Colonic mucosa (tissue), 4 donors: ENCODE measurements around the gene THAP6. TPM values are rescaled to one million over a fixed set of nuclear protein-coding genes. Genes with fewer than 3 reads are reported as not detected.

Experiments
- DNase-seq: peaks from one replicate; pipeline ENCODE4 v3.0.0-alpha.2; 2020
- H3K27ac ChIP-seq: fragments of 200-600 bp; one replicate; pipeline ENCODE4 v1.8.0; 2021
- H3K27me3 ChIP-seq: fragments of 200-600 bp; one replicate; pipeline ENCODE4 v1.8.0; 2021
- H3K36me3 ChIP-seq: fragments of 200-600 bp; one replicate; pipeline ENCODE4 v1.8.0; 2021
- H3K4me1 ChIP-seq: fragments of 200-600 bp; one replicate; pipeline ENCODE4 v1.8.0; 2021; ENCODE audit warnings: mild to moderate bottlenecking
- H3K4me3 ChIP-seq: fragments of 200-600 bp; one replicate; pipeline ENCODE4 v1.8.0; 2021
- H3K9ac ChIP-seq, 2 donors: one replicate each; pipeline ENCODE4 v1.7.0; 2013; ENCODE audit warnings: control low read depth in 2 of 2, low read depth in 2 of 2, low read length in 2 of 2
- H3K9me3 ChIP-seq: fragments of 200-600 bp; one replicate; pipeline ENCODE4 v1.8.0; 2021
- CTCF ChIP-seq: fragments of 200-600 bp; IDR thresholded peaks from one replicate; pipeline ENCODE4 v1.8.0; 2022; ENCODE audit warnings: antibody characterized with exemption, mild to moderate bottlenecking
- intact Hi-C: fragments of 100-400 bp; cut with DNase I; formaldehyde crosslinking; loops from one replicate; pipeline ENCODE4 v1.14.1; 2022
- total RNA-seq, 2 donors: library from RNA; stranded (reverse); fragmentation: NEBNext Ultra II Directional in 1 of 2; extraction: Animal tissue kit (Norgen Biotek cat#: 25700) in 1 of 2; gene quantifications; one replicate each; pipeline ENCODE4 v1.2.1, GENCODE V29; 2021
- donor health status: healthy.
- donor health status: DM: no; HTN: no; CAD: no.
- donor health status: DM: no; HTN: no; CAD: no.

THAP6 gene
- total RNA-seq, 2 donors from 2014 or later = 11.0 to 13.2 TPM

GRCh38 chr4:75564023-75564422 is 49.8 kb downstream of the THAP6 start:
- Histone ChIP-seq H3K27ac (no peak overlapping the region), H3K4me3 (no peak overlapping the region), H3K9me3 (no peaks in the 10 kb centered on the region), H3K36me3 (no peaks in the 10 kb centered on the region), H3K27me3 (no peaks in the 10 kb centered on the region), H3K4me1 (no peaks in the 10 kb centered on the region), H3K9ac (no peak overlapping the region)
- no peak for DNase-seq
- intact Hi-C loops = no loop called here
- TF ChIP-seq CTCF = no peak

GRCh38 chr4:75565481-75565880 is 51.2 kb downstream of the THAP6 start:
- no peaks in the 10 kb centered on the region for H3K4me1 ChIP-seq
- no peak overlapping the region for H3K27ac ChIP-seq
- H3K9me3 ChIP-seq = no peaks in the 10 kb centered on the region
- no peaks in the 10 kb centered on the region for H3K27me3 ChIP-seq
- H3K36me3 ChIP-seq = no peaks in the 10 kb centered on the region
- no peak for TF ChIP-seq CTCF
- no peak for DNase-seq
- intact Hi-C loops = no loop called here
- H3K9ac ChIP-seq = no peak overlapping the region
- H3K4me3 ChIP-seq = no peak overlapping the region

- no peak for TF ChIP-seq CTCF
- Histone ChIP-seq H3K27me3 (no peaks in the 10 kb centered on the region), H3K27ac (no peak overlapping the region), H3K4me3 (no peak overlapping the region), H3K4me1 (no peaks in the 10 kb centered on the region), H3K9me3 (no peaks in the 10 kb centered on the region), H3K36me3 (no peaks in the 10 kb centered on the region), H3K9ac (no peak overlapping the region)
- intact Hi-C loops = no loop called here
- DNase-seq = no peak
Observed at GRCh38 chr4:75566911-75567310, 52.6 kb downstream of the THAP6 start.

- Histone ChIP-seq H3K36me3 (no peaks in the 10 kb centered on the region), H3K27ac (no peak overlapping the region), H3K9me3 (no peaks in the 10 kb centered on the region), H3K4me1 (no peaks in the 10 kb centered on the region), H3K9ac (no peak overlapping the region), H3K4me3 (no peak overlapping the region), H3K27me3 (no peaks in the 10 kb centered on the region)
- no peak for DNase-seq
- no peak for TF ChIP-seq CTCF
- intact Hi-C loops = no loop called here
Observed at GRCh38 chr4:75567725-75568124, 53.5 kb downstream of the THAP6 start.

Other genes starting within 250 kb of the THAP6 start
- 10 to 100 TPM; 31.4 to 41.2 TPM for gene RCHY1, start 70 bp upstream of the THAP6 start, total RNA-seq
- gene ODAPH, start 41.6 kb downstream of the THAP6 start, total RNA-seq = not detected
- gene CDKL2, start 116.1 kb downstream of the THAP6 start, total RNA-seq = 1 to 10 TPM; 1.1 to 2.0 TPM
- gene G3BP2, start 158.9 kb downstream of the THAP6 start, total RNA-seq = 100 to 1,000 TPM; 165 to 183 TPM
- gene USO1, start 210.1 kb downstream of the THAP6 start, total RNA-seq = 10 to 100 TPM; 54.7 to 63.0 TPM